ENCODE results near the gene TAAR1.

The TAAR1 gene

DNA sequence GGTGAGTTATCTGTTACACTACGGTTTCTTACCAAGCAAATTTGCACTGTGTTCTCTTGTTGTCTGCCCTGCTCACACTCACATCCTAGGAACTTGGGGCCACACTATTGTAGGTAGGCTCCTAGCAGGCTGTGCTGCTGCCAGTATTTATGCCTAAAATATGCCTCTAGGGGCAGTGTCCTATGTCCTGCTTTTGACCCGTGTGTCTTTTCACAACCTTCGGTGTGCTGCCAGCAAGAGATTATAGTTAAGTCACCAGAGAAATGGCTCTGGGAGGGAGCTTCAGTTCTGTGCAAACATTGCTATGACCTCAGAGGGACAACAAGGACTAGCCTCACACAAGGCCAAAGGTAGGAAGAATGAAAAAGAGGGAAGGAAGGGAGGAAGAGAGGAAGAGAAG is 60.5 kb downstream of the TAAR1 start:
- FAIRE-seq (no peak), DNase-seq (ENCODE audit: insufficient read length, low spot score) (no peak)

DNA sequence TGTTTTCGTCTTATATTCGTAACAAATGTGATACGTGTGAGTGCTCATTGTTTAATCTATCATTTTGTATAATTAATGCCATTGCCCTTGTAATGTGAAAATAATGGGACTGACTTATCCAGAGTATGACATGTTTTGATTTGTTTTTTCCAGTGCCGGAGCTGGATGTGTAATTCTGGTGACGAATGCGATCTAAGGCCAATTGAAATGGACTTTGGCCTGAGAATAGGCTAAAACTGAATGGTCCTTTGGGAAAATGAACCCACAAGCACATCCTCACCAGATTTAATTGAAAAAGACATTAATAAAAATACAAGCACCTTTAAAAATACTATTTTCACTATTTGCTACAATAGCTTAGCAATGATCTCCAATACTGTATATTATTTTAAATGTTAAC is 62.8 kb downstream of the TAAR1 start:
- FAIRE-seq: no peak
- DNase-seq (ENCODE audit: insufficient read length, low spot score): no peak
